Esophagus muscularis mucosa (tissue), 4 donors: ENCODE measurements around the gene STARD6.

Experiments
- EP300 ChIP-seq: sonication (generic); formaldehyde crosslinking; IDR thresholded peaks from one replicate; pipeline ENCODE4 v1.6.1; 2017; ENCODE audit warnings: antibody characterized with exemption
- POLR2A ChIP-seq: fragments of 450-650 bp; IDR thresholded peaks from one replicate; pipeline ENCODE4 v1.6.1; 2017; ENCODE audit warnings: antibody characterized with exemption, moderate library complexity, mild to moderate bottlenecking, low read depth
- POLR2AphosphoS5 ChIP-seq, 2 donors: sonication (generic); formaldehyde crosslinking; IDR thresholded peaks; one replicate each; pipeline ENCODE4 v1.6.1; 2017; ENCODE audit warnings: antibody characterized with exemption in 2 of 2
- TF ChIP-seq, protein P1 (sequence below), 3 experiments: fragments of 200-600 bp in 2 of 3; fragments of 450-650 bp in 1 of 3; sonication (generic) in 2 of 3; IDR thresholded peaks; one replicate each; pipeline ENCODE4 v1.5.1; 2017 to 2019; ENCODE audit warnings: antibody characterized with exemption in 3 of 3, mild to moderate bottlenecking in 2 of 3, moderate library complexity in 1 of 3

DNA sequence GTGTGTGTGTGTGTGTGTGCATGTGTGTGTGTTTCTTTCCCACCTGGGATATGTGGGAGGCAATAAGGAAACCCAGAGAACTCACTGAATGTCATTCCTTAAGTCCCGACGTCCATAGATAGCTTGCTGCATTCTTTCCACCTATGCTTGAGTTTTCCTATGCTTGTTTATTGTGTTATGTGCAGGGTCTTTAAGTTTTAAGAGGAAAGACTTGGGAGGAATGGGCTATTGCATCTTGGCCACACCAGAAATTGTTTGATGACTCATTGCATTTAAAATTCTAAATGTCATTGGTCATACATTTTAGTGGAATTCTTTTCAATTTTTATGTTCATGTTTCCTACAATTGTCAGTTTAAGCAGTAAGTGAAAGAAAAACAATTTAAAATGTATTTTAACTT is 33.7 kb downstream of the STARD6 start:
- TF ChIP-seq, protein P1, sequence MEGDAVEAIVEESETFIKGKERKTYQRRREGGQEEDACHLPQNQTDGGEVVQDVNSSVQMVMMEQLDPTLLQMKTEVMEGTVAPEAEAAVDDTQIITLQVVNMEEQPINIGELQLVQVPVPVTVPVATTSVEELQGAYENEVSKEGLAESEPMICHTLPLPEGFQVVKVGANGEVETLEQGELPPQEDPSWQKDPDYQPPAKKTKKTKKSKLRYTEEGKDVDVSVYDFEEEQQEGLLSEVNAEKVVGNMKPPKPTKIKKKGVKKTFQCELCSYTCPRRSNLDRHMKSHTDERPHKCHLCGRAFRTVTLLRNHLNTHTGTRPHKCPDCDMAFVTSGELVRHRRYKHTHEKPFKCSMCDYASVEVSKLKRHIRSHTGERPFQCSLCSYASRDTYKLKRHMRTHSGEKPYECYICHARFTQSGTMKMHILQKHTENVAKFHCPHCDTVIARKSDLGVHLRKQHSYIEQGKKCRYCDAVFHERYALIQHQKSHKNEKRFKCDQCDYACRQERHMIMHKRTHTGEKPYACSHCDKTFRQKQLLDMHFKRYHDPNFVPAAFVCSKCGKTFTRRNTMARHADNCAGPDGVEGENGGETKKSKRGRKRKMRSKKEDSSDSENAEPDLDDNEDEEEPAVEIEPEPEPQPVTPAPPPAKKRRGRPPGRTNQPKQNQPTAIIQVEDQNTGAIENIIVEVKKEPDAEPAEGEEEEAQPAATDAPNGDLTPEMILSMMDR (IDR thresholded peaks at IDR 0.05): no peak
- no peak for TF ChIP-seq POLR2A
- TF ChIP-seq POLR2AphosphoS5 (IDR thresholded peaks at IDR 0.05): no peak
- TF ChIP-seq EP300: no peak
